Transverse colon (tissue), 4 donors: Measurements from ENCODE around the gene SAV1. TPM values are rescaled to one million over a fixed set of nuclear protein-coding genes. Genes with fewer than 3 reads are reported as not detected.
"Not testable (repeated sequence)": the region's sequence is repeated elsewhere in the genome, so short reads cannot be mapped to it uniquely, and the experiment has no call there.

ENCODE experiments used
- DNase-seq: peaks from one replicate; pipeline ENCODE4 v3.0.0-alpha.2; 2019
- H3K27ac ChIP-seq, 4 donors: fragments of 200-600 bp; sonication (generic); 2 replicates each; pipeline ENCODE4 v1.5.1; 2016 to 2018; ENCODE audit warnings: inconsistent platforms in 4 of 4
- H3K27me3 ChIP-seq: fragments of 200-600 bp; sonication (generic); 2 replicates; pipeline ENCODE4 v1.5.1; 2017; ENCODE audit warnings: inconsistent platforms
- H3K36me3 ChIP-seq, 4 donors: fragments of 200-600 bp; sonication (generic); 2 replicates each; pipeline ENCODE4 v1.5.1; 2017 to 2019; ENCODE audit warnings: inconsistent platforms in 4 of 4
- H3K4me1 ChIP-seq, 4 donors: fragments of 200-600 bp; sonication (generic); 2 replicates each; pipeline ENCODE4 v1.5.1; 2017 to 2020; ENCODE audit warnings: inconsistent platforms in 4 of 4
- H3K4me3 ChIP-seq, 4 donors: fragments of 200-600 bp; sonication (generic); 1 replicate in 1 of 4; 2 replicates in 3 of 4; pipeline versions ENCODE4 v1.5.1 to v1.6.1; 2017 to 2019; ENCODE audit warnings: inconsistent platforms in 4 of 4
- H3K9me3 ChIP-seq, 2 donors: fragments of 200-600 bp; sonication (generic); 2 replicates each; pipeline ENCODE4 v1.5.1; 2017 to 2019; ENCODE audit warnings: inconsistent platforms in 2 of 2
- EP300 ChIP-seq: sonication (generic); formaldehyde crosslinking; IDR thresholded peaks from one replicate; pipeline ENCODE4 v1.6.1; 2017; ENCODE audit warnings: antibody characterized with exemption, low read depth
- POLR2A ChIP-seq: fragments of 450-650 bp; IDR thresholded peaks from one replicate; pipeline ENCODE4 v1.6.1; 2016; ENCODE audit warnings: antibody characterized with exemption, mild to moderate bottlenecking, moderate library complexity
- POLR2AphosphoS5 ChIP-seq, 3 donors: sonication (generic); formaldehyde crosslinking; IDR thresholded peaks; one replicate each; pipeline ENCODE4 v1.6.1; 2016; ENCODE audit warnings: antibody characterized with exemption in 3 of 3
- WGBS, 2 donors: methylation state at CpG; one replicate each; pipeline ENCODE4 v1.1.5; 2018; ENCODE audit warnings: low coverage in 1 of 2; 5-methylcytosine and 5-hydroxymethylcytosine counted together
- in situ Hi-C, 4 donors: fragments of 200-750 bp; cut with MboI; loops; one replicate each; pipeline versions ENCODE4 v1.15.0 to v1.15.1; 2017; ENCODE audit warnings: low sequenced_read_pairs in 3 of 4, low pct_ligation_motif_present in 1 of 4, low pct_unique_long_range_greater_than_20kb in 1 of 4
- intact Hi-C: fragments of 100-400 bp; cut with DNase I; formaldehyde crosslinking; loops from one replicate; pipeline ENCODE4 v1.15.1; 2023; ENCODE audit warnings: low total_unique reads
- total RNA-seq, 4 donors: library from RNA; depleted of rRNA; stranded (reverse); fragments of >200 nt; gene quantifications; one replicate each; pipeline ENCODE4 v1.1.0, GENCODE V29; 2016
- TF ChIP-seq, protein P1 (sequence below), 5 experiments: fragments of 200-600 bp in 3 of 5; fragments of 450-650 bp in 2 of 5; sonication (generic) in 3 of 5; IDR thresholded peaks; 1 replicate in 2 of 5; 2 replicates in 3 of 5; pipeline ENCODE4 v1.5.1; 2016 to 2017; ENCODE audit warnings: antibody characterized with exemption in 5 of 5, inconsistent platforms in 3 of 5, mild to moderate bottlenecking in 2 of 5, moderate library complexity in 1 of 5

The SAV1 gene
- total RNA-seq, 4 donors from 2014 or later = 14.9 to 81.0 (median 23.2) TPM

DNA sequence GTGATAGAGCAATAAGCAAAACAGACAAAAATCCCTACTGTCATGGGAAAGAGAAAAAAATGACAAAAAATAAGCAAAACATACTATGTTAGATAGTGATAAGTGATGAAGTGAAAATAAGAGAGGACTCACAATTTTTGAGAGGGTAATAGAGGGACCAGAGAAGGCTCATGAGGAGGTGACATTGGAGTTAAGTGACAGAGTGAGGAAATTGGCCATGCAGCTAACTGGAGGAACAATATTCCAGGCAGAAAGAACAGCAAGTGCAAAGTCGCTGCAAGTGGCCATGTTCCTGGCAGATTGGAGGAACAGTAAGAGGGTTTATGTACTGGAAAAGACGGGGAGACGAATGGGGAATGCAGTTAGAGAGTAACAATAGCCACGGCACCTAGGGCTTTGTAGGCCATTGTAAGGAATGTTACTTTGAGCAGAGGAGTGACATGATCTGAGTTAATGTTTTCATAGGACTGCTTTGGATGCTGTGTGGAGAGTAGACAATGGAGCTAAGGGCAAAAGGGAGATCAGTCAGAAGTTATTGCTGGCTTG lies 1.4 kb upstream of the SAV1 start:
- in situ Hi-C loops = no loop called here
- intact Hi-C loops = no loop called here

DNA sequence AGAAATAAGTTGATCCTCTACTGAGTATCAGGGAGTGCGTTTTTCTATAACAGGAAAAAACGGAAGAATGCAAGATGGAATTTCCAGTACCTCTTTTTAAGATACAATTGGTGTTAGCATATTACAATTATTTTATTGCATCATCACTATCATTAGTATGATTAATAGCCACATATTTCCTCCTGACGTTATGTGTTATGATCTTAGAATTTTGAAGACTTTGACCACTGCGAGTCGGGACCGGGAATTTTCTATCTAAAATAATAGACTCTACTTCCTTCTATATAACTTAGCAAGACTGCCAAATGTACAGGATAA lies 679 bp upstream of the SAV1 start:
- Histone ChIP-seq H3K4me1 (peaks cover 0 to 27% (median 14%) of the 10 kb centered on the region in 4 donors), H3K36me3 (no peaks in the 10 kb centered on the region), H3K27ac (peak overlapping the region; percentile 96 to 98 (median 97)), H3K9me3 (no peaks in the 10 kb centered on the region), H3K27me3 (no peaks in the 10 kb centered on the region), H3K4me3 (peak overlapping the region; percentile 77 to 99 (median 96))
- no peak for DNase-seq
- in situ Hi-C loops = no loop called here
- TF ChIP-seq POLR2A (no peak), POLR2AphosphoS5 (IDR thresholded peaks at IDR 0.05) (no peak), EP300 (no peak)
- TF ChIP-seq, protein P1, sequence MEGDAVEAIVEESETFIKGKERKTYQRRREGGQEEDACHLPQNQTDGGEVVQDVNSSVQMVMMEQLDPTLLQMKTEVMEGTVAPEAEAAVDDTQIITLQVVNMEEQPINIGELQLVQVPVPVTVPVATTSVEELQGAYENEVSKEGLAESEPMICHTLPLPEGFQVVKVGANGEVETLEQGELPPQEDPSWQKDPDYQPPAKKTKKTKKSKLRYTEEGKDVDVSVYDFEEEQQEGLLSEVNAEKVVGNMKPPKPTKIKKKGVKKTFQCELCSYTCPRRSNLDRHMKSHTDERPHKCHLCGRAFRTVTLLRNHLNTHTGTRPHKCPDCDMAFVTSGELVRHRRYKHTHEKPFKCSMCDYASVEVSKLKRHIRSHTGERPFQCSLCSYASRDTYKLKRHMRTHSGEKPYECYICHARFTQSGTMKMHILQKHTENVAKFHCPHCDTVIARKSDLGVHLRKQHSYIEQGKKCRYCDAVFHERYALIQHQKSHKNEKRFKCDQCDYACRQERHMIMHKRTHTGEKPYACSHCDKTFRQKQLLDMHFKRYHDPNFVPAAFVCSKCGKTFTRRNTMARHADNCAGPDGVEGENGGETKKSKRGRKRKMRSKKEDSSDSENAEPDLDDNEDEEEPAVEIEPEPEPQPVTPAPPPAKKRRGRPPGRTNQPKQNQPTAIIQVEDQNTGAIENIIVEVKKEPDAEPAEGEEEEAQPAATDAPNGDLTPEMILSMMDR (IDR thresholded peaks at IDR 0.05) = no peak
- 0 to 7% methylated on average over 6 of the region's 6 CpGs for WGBS, 2 donors
- intact Hi-C loops = no loop called here

More for the DNA sequence above, 1.4 kb upstream of the SAV1 start:
- whole genome bisulfite sequencing, 2 donors = 85 to 87% methylated on average over 4 of the region's 4 CpGs
- DNase-seq = no peak
- H3K4me1 ChIP-seq = peaks cover 0 to 27% (median 14%) of the 10 kb centered on the region in 4 donors
- no peaks in the 10 kb centered on the region for H3K27me3 ChIP-seq
- TF ChIP-seq, protein P1 (IDR thresholded peaks at IDR 0.05) = no peak
- TF ChIP-seq POLR2AphosphoS5 (IDR thresholded peaks at IDR 0.05) = no peak
- TF ChIP-seq POLR2A = no peak
- no peak for TF ChIP-seq EP300
- peak overlapping the region in 1 of 4 donors; percentile 96 for H3K27ac ChIP-seq
- H3K4me3 ChIP-seq = no peak overlapping the region
- no peaks in the 10 kb centered on the region for H3K36me3 ChIP-seq
- H3K9me3 ChIP-seq = no peaks in the 10 kb centered on the region

DNA sequence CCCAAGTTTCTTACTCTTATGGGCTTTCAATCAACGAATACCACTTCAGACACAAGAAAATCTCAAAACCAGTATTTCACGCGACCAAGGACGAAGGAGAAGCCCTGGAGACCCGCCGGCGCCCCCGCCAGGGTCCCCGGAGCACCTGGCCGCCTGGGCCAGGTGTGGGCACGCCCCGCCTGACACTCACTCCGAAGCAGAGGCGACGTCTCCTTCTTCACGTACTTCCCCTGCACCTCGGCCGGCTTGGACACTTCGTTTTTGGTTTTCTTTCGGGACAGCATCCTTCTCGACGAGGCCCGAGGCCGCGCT lies 466 bp downstream of the SAV1 start:
- H3K36me3 ChIP-seq = no peaks in the 10 kb centered on the region
- peak overlapping the region; percentile 96 to 98 (median 97) for H3K27ac ChIP-seq
- TF ChIP-seq EP300 (no peak), POLR2AphosphoS5 (IDR thresholded peaks at IDR 0.05) (no peak), POLR2A (no peak)
- TF ChIP-seq, protein P1 (IDR thresholded peaks at IDR 0.05) = no peak
- H3K27me3 ChIP-seq = no peaks in the 10 kb centered on the region
- no peaks in the 10 kb centered on the region for H3K9me3 ChIP-seq
- peak overlapping the region; percentile 77 to 99 (median 96) for H3K4me3 ChIP-seq
- DNase-seq = peak; percentile 58
- in situ Hi-C loops (no loop called here), intact Hi-C loops (no loop called here)
- H3K4me1 ChIP-seq = peaks cover 0 to 27% (median 14%) of the 10 kb centered on the region in 4 donors
- WGBS, 2 donors = 0% methylated on average over 25 of the region's 25 CpGs; no CpG with 5 or more reads in 1 of the 2 donors

DNA sequence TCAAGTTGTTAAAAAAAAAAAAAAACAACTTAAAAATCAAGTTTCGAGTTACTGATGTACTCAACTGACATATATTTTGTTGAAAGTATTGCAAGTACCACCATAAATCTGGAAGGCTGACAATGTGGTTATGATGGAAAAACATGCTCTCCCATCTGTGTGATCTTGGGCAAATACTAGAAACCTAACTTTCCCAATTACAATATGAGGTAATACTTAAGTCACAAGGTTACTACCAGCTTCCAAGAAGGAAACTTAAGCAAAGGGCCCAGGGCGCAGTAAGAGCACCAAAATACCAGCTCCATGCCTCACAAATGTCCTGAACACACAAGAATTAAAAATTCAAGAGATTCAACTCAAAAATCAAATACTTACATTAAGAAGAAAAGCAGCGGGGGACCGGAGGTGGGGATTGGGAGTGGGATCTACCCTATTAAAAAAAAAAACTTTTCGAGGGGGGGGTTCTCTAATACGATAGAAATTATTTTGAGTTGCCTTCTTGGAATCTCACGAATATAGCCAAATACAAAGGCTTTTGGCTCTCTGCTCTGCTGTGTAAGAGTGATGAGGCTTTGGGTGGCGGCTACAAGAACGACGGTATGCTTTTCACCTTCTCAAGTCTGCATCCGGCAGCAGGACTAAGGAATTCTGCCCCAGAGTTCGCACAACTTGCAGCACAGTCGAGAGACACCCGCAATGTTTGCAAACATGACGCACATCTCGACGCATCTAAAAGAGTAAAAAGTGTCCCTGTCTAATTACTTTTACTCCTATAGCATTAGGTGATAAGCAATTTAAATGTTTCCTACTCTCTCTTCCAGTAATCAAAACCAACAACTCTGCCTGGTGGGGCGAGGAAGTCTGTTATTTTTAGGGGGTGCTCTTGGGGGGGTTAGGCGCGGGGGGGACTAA lies 1.1 kb downstream of the SAV1 start:
- intact Hi-C loops = no loop called here
- peak overlapping the region; percentile 77 to 99 (median 96) for H3K4me3 ChIP-seq
- 5 to 7% methylated on average over 7 to 20 of the region's 20 CpGs for WGBS, 2 donors

DNA sequence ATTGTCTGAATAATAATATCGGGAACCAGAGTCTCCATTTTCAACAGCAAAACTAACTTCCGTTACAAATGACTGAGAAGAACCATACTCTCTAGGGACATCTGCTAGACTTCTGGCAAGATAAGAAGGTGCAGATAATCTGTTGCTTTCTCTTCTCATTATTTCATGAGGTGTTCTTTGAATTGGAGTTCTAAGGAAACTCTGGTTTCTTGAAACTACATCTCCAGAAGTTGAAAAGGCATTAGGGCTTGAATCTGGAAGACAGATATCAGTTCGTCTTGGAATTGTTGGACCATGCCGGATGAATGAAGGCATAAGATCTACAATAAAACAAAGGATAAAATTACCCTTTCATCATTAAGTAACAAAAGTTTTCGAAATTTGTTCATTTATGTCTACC lies 2.8 kb downstream of the SAV1 start:
- H3K27ac ChIP-seq, intact Hi-C loops: not testable (repeated sequence)
- WGBS, 2 donors = 86 to 93% methylated on average over 5 of the region's 5 CpGs

More for the DNA sequence above, 1.1 kb downstream of the SAV1 start:
- H3K27ac ChIP-seq = peak overlapping the region; percentile 96 to 98 (median 97)
- peak; percentile 56 for DNase-seq
- no peaks in the 10 kb centered on the region for H3K9me3 ChIP-seq
- H3K27me3 ChIP-seq = no peaks in the 10 kb centered on the region
- in situ Hi-C loops = no loop called here
- H3K36me3 ChIP-seq = no peaks in the 10 kb centered on the region
- TF ChIP-seq EP300 (no peak), POLR2AphosphoS5 (IDR thresholded peaks at IDR 0.05) (peak in 2 of 3 donors; percentile 38 to 56), POLR2A (no peak)
- TF ChIP-seq, protein P1 (IDR thresholded peaks at IDR 0.05) = no peak
- H3K4me1 ChIP-seq = peaks cover 0 to 27% (median 14%) of the 10 kb centered on the region in 4 donors

DNA sequence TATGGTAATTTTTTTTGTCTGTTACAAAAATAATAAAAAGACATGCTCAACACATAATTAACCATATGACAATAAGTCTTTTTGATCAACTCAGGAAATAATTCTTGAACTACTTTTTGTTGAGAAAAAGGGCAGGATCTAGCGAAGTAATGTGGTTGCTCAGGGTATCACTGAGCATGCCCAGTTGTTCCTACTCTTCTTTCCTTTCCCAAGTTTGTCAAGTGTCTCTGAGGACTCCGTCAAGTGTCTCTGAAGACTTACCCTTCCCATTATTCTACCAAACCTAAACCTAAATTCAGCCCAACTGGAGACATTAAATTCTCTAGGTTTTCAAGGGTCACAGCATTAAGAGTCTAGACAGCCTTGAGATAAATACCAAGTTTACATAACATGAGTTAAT lies 3.5 kb downstream of the SAV1 start:
- WGBS, 2 donors = 83 to 100% methylated on average over 2 of the region's 2 CpGs
- DNase-seq, H3K27me3 ChIP-seq, H3K27ac ChIP-seq, in situ Hi-C loops, H3K9me3 ChIP-seq, H3K4me3 ChIP-seq, intact Hi-C loops: not testable (repeated sequence)
- H3K4me1 ChIP-seq = peaks cover 0 to 27% (median 14%) of the 10 kb centered on the region in 4 donors
- peaks cover 0 to 11% (median 0%) of the 10 kb centered on the region in 4 donors for H3K36me3 ChIP-seq

More for the DNA sequence above, 2.8 kb downstream of the SAV1 start:
- H3K9me3 ChIP-seq, in situ Hi-C loops, H3K27me3 ChIP-seq, DNase-seq, H3K4me3 ChIP-seq: not testable (repeated sequence)
- peaks cover 0 to 27% (median 14%) of the 10 kb centered on the region in 4 donors for H3K4me1 ChIP-seq
- H3K36me3 ChIP-seq = peaks cover 0 to 11% (median 0%) of the 10 kb centered on the region in 4 donors
